PC-3 (cell line): Measurements from ENCODE around the gene KSR2.

ENCODE experiments used
- CTCF ChIP-seq: fragments of 300-600 bp; sonication (generic); conservative IDR thresholded peaks from 2 replicates; pipeline ENCODE4 v1.5.1; 2017; ENCODE audit warnings: antibody characterized with exemption, low read depth, mild to moderate bottlenecking, low read length
- EZH2 ChIP-seq: fragments of 300-600 bp; sonication (generic); IDR thresholded peaks from one replicate; pipeline ENCODE4 v1.6.1; 2017; ENCODE audit warnings: antibody characterized with exemption, mild to moderate bottlenecking, low read length; ENCODE audit not compliant: unreplicated experiment
- EZH2phosphoT487 ChIP-seq: fragments of 300-600 bp; sonication (generic); IDR thresholded peaks from 2 replicates; pipeline ENCODE4 v1.6.1; 2018; ENCODE audit warnings: mild to moderate bottlenecking, antibody characterized with exemption, low read length, borderline replicate concordance

- TF ChIP-seq EZH2phosphoT487, result no peak
- no peak for TF ChIP-seq CTCF
- TF ChIP-seq EZH2, result no peak
Observed at GRCh38 chr12:117750657-117751056, 218.1 kb downstream of the KSR2 start.
